AG09309 (cell line): Measurements from ENCODE around the gene SOX5.
"Not testable (repeated sequence)": the region's sequence is repeated elsewhere in the genome, so short reads cannot be mapped to it uniquely, and the experiment has no call there.

ENCODE experiments used
- DNase-seq: peaks from one replicate; pipeline ENCODE4 v3.0.0-alpha.2; 2010; ENCODE audit warnings: low read depth
- H3K4me3 ChIP-seq: 2 replicates; pipeline ENCODE4 v1.5.1; 2011; ENCODE audit warnings: mild to moderate bottlenecking, low read depth, low read length, moderate library complexity; ENCODE audit not compliant: control insufficient read depth
- TF ChIP-seq, protein P1 (sequence below): IDR thresholded peaks from 2 replicates; pipeline ENCODE4 v1.5.1; 2011; ENCODE audit warnings: mild to moderate bottlenecking, low read depth, low read length, inconsistent platforms; ENCODE audit not compliant: insufficient read depth, control insufficient read depth; ENCODE audit errors: missing control alignments

SOX5 gene

DNA sequence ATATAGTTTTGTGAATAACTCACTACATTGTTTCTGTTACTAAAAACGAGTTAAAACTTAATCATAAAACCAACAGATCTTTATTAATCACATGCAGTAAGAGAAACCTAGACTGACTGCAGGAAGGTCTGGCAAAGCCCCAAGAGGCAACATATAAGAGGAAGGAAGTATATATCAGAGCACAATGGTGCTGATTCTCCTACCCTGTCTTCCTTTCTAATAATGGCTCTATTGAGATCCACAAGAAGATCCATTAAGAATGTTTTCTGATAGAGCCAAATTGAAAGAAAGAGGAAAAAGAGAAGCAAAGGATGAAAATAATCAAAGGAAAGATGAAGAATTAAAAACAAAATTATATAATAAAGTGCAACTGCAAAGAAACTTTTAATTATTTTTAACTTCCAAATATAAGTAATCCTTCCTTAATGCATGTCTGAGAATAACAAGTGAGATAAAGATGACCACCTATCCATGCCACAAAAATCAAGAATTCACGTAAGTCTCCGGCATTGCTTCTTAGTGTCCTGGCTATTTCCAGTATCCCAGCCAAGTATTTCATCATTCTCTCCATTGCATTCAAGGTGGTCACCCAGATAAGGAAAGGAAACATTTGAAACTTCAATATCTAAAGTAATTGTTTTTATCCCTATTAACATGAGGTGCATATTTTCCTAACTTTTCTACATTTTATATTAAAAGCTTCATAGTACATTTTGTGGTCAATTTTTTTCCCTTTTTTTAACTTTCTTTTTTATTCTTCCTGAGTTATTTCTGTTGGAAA, 62.2 kb downstream of the SOX5 start:
- no peak for DNase-seq
- no peak overlapping the region for H3K4me3 ChIP-seq
- TF ChIP-seq, protein P1, sequence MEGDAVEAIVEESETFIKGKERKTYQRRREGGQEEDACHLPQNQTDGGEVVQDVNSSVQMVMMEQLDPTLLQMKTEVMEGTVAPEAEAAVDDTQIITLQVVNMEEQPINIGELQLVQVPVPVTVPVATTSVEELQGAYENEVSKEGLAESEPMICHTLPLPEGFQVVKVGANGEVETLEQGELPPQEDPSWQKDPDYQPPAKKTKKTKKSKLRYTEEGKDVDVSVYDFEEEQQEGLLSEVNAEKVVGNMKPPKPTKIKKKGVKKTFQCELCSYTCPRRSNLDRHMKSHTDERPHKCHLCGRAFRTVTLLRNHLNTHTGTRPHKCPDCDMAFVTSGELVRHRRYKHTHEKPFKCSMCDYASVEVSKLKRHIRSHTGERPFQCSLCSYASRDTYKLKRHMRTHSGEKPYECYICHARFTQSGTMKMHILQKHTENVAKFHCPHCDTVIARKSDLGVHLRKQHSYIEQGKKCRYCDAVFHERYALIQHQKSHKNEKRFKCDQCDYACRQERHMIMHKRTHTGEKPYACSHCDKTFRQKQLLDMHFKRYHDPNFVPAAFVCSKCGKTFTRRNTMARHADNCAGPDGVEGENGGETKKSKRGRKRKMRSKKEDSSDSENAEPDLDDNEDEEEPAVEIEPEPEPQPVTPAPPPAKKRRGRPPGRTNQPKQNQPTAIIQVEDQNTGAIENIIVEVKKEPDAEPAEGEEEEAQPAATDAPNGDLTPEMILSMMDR = no peak

DNA sequence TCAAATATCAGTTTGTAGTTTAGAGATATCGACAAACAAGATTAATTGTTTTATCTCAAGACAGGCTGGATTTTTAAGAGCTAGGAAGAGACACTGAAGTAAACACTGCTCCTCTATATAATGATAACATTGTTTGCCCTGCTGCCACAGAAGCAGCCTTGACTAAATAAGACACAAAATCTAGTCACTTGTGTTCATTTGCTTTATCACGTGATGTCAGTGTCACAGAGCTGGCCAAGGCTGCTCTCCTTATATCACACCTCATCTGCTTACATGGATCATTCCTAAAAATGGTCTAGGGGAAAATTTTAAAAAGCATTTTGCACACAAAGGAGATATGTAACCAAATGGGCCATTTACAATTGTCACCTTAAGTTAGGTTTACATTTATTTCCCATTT, 64.1 kb downstream of the SOX5 start:
- TF ChIP-seq, protein P1 = no peak
- DNase-seq = no peak
- no peak overlapping the region for H3K4me3 ChIP-seq

GRCh38 chr12:23884909-23885308, 64.6 kb downstream of the SOX5 start:
- no peak overlapping the region for H3K4me3 ChIP-seq
- no peak for DNase-seq
- TF ChIP-seq, protein P1 = no peak

GRCh38 chr12:23880988-23881387, 68.5 kb downstream of the SOX5 start:
- DNase-seq = no peak
- no peak overlapping the region for H3K4me3 ChIP-seq
- TF ChIP-seq, protein P1 = no peak

DNA sequence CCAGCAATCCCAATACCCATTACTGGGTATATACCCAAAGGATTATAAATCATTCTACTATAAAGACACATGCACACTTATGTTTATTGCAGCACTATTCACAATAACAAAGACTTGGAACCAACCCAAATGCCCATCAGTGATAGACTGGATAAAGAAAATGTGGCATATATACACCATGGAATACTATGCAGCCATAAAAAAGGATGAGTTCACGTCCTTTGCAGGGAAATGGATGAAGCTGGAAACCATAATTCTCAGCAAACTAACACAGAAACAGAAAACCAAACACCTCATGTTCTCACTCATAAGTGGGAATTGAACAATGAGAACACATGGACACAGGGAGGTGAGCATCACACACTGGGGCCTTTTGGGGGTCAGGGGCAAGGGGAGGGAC, 72.9 kb downstream of the SOX5 start:
- not testable (repeated sequence) for DNase-seq, H3K4me3 ChIP-seq

- H3K4me3 ChIP-seq = no peak overlapping the region
- TF ChIP-seq, protein P1 = no peak
- DNase-seq = no peak
Measured at GRCh38 chr12:23867794-23868193, 81.7 kb downstream of the SOX5 start.

DNA sequence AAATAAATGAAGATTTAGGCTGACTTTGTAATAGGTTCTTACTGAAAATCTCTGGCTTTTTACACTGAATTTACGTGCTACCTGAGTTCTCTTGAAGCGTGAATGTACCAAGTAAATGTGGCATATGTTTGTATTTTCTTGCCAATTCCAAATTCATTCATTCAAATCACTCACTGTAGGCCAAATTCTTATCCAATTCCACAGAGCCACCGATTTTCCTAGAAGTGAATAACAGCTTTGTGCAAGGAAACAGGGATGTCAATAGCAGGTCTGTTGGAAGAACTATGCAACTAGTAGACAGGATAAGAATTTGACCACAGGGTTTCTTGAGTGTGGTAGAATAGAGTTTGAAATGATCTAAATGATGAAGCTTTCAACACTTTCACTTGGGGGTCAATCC, 86.8 kb downstream of the SOX5 start:
- H3K4me3 ChIP-seq = no peak overlapping the region
- no peak for DNase-seq

More for the DNA sequence above, 86.8 kb downstream of the SOX5 start:
- TF ChIP-seq, protein P1 = no peak
